Uterus (tissue), 2 donors: ENCODE data around the gene CNOT3.

ENCODE experiments used
- CTCF ChIP-seq, 4 experiments: fragments of 200-600 bp in 2 of 4; fragments of 450-650 bp in 2 of 4; sonication (generic) in 2 of 4; IDR thresholded peaks; one replicate each; pipeline ENCODE4 v1.5.1; 2016 to 2019; ENCODE audit warnings: antibody characterized with exemption in 4 of 4, mild to moderate bottlenecking in 2 of 4, moderate library complexity in 1 of 4
- POLR2A ChIP-seq, 2 donors: fragments of 450-650 bp; IDR thresholded peaks; one replicate each; pipeline ENCODE4 v1.6.1; 2016; ENCODE audit warnings: antibody characterized with exemption in 2 of 2, mild to moderate bottlenecking in 1 of 2, moderate library complexity in 1 of 2

GRCh38 chr19:54100561-54100960 is 37.0 kb upstream of the CNOT3 start, which contains the start of gene OSCAR:
- TF ChIP-seq CTCF (IDR thresholded peaks at IDR 0.05): no peak
- no peak for TF ChIP-seq POLR2A (IDR thresholded peaks at IDR 0.05)
